ENCODE measurements around the gene DIS3.
"Not testable (repeated sequence)": the region's sequence is repeated elsewhere in the genome, so short reads cannot be mapped to it uniquely, and the experiment has no call there.

DIS3 gene

GRCh38 chr13:72740015-72740414 is 41.7 kb downstream of the DIS3 start:
- no peak for ATAC-seq
- DNase-seq, result no peak

DNA sequence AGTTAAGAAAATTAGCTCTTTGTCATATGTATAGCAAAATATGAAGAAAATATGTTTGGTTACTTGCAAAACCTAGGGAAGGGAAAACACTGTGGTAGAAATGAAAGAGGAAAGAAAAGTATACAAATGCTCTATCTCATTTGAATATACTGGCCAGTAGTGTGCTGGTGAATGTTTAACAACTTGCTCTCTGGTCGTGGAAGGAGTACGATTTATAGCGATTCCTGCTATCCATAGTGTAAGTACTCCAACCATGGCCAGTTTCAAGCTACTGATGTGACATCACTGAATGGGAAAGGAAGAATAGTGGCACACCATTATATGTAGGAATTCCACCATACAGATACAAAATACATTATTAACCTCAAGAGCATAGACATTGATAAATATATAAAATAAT is 44.7 kb downstream of the DIS3 start:
- ATAC-seq, result no peak

GRCh38 chr13:72728290-72728605 is 53.5 kb downstream of the DIS3 start:
- ATAC-seq, result no peak
- DNase-seq, result no peak

More for the DNA sequence above, 44.7 kb downstream of the DIS3 start:
- DNase-seq, result no peak

GRCh38 chr13:72727417-72728289 is 54.0 kb downstream of the DIS3 start, which contains the start of the genes BORA and MZT1:
TSS of gene BORA (plus strand) at chr13:72727923. CDS start at chr13:72728941, 1,018 bp downstream.
TSS of gene MZT1 (minus strand) at chr13:72727629. CDS start at chr13:72727602, 27 bp downstream.
- DNase-seq (peak; percentile 92), ATAC-seq (peak; percentile 96)

DNA sequence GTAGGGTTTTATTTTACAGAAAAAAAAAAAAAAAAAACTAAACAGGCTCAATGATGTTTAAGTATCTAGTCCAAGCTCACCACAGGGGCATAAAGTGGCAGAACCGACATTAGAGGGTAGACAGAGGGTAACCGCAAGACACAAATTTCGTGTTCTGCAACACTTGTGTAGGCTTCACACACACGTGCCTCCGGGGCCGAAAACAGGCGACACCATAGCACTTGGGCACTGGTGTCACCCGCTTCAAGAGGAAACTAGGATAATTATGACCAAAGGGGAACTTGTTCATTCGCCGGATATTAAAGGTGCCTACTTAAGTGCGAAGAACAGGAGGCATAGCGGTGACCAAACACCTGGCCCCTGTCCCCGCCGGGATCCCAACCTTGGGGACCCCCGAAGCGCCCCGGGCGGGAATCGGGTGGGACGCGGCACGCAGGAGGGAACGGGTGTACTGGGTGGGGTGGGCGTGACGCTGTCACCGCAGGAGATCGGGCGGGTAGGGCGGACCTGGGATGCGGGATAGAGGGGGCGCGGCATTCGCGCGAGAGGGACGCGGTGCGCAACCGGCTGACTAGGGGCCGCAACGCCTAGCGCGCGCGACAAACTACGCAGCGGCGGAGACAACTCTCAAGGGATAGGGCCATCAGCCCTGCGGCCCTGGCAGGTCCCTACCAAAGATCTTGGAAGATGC is 54.8 kb downstream of the DIS3 start:
- ATAC-seq (peak; percentile 20), DNase-seq (peak; percentile 60)

- DNase-seq, ATAC-seq: not testable (repeated sequence)
These were observed 55.5 kb downstream of the DIS3 start for GRCh38 chr13:72726185-72726584.

GRCh38 chr13:72716776-72717175 is 64.9 kb downstream of the DIS3 start:
- DNase-seq (no peak), ATAC-seq (no peak)

All from stimulated activated naive CD8-positive, alpha-beta T cell treated with anti-CD3 and anti-CD28 coated beads, Interleukin-15, Interleukin-2, amounts not matched to agents 100 U/mL and 50 U/mL, for 24 hours (primary cell).